Activated T-cell treated with anti-CD3 and anti-CD28 coated beads for 1 hour (primary cell): ENCODE results near the gene TAS1R1.
"Not testable (repeated sequence)": the region's sequence is repeated elsewhere in the genome, so short reads cannot be mapped to it uniquely, and the experiment has no call there.

Experiments
- DNase-seq: peaks from one replicate; pipeline ENCODE4 v3.0.0-alpha.2; 2020; ENCODE audit warnings: low read depth

The TAS1R1 gene

DNA sequence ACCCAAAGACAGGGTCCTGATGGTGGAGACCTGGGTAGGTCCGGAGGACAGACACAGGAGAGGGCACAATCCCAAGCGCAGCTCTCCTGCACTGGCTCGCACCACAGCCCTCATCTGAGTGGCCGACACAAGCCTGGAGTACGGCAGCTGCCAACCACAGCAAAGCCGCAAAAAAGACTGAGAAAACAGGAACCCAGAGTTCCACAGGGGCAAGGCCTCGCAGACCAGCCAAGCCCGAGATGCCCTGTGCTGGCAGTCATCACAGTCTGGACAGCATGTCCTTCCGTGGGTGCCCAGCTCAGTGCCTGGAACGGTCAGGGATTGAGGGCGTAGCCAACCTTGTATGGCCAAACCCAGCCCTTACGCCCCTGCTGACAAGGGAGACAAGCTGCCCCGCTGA lies 36.1 kb downstream of the TAS1R1 start:
- no peak for DNase-seq

DNA sequence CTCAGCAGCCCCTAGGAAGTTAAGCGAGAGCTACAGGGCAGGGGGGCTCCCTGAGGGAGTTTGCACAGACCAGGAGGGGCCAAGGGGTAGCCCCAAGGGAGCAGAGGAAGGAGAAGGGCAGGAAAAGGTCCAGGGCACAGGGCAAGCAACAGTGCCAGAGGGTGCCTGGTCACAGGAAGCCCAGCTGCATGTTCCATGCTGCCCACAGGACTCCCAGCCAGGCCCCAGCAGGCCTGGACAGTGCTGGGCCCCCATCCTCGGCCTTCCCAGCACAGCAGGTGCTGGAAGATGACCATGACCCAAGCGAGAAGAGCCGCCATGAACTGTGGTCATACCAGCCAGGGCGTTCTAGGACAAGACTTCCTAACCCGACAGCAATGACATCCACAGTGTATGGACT lies 36.5 kb downstream of the TAS1R1 start:
- no peak for DNase-seq

DNA sequence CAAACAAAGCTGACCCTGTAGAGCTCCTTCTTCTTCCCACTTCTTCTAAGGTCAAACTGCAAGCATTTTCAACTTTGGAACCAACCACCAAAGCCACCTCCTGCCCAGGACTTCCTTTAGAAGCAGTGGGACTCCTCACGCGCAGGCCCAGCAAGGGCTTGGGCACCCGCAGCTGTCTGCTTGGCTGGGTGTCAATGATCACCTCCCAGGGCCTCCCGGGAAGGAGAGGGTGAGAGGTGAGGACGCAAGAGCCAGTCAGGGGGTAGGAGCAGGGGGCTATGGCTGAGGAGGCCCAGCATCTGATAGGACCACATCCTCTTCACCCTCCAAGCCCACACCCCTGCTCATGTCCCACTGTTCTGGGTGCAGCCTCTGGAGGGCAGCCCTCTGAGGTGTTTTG lies 37.3 kb downstream of the TAS1R1 start:
- DNase-seq = no peak

DNA sequence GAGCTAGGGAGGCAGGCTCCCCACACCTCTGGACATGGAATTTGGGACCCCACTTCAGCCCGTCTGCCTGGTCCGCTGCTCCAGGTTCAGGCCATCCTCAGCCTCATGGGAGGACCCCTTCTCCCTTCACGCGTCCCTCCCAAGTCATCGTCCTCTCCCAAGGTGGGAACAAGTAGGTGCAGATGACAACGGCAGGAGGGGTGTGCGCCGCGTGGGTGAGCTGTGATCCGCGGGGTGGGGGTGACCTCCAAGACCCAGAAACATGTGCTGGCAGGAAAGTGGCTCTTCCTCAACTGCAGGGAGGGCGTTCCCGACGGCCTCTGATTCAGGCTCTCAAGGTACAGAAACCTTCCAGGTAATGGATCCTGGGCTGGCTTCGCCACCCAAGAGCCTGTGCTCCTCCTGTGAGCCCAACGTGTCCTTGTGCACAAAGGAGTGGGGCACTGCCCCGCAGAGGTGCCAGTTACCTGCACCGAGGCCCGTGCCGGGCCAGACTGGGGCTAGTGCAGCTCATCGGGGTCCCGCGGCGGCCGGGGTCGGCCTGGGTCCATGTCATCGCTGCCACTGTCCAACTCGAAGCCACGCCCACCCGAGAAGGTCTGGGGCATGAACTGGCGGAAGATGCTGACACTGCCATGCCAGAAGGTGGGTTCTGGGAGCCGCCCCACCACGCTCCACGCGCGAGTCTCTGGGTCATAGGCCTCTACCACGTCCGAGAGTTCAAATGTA lies 37.9 kb downstream of the TAS1R1 start:
- DNase-seq = no peak

DNA sequence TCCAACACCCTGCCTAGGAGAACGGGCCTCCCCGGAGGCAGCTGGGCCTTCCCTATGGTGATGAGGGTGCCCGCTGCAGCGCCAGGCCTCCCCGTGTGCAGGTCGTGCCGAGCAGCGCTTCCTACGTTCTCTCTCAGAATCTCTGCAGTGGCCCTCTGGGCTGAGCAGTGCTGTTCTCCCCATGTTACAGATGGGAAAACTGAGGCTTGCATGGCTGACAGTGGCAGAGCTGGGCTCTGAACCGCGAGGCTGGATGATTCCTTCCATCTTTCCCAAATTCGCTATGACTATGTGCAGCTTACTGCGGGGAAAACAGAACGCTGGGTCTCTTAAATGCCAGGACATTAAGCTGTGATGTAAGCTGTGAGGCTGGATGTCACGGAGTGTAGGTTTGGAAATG lies 38.7 kb downstream of the TAS1R1 start:
- no peak for DNase-seq

DNA sequence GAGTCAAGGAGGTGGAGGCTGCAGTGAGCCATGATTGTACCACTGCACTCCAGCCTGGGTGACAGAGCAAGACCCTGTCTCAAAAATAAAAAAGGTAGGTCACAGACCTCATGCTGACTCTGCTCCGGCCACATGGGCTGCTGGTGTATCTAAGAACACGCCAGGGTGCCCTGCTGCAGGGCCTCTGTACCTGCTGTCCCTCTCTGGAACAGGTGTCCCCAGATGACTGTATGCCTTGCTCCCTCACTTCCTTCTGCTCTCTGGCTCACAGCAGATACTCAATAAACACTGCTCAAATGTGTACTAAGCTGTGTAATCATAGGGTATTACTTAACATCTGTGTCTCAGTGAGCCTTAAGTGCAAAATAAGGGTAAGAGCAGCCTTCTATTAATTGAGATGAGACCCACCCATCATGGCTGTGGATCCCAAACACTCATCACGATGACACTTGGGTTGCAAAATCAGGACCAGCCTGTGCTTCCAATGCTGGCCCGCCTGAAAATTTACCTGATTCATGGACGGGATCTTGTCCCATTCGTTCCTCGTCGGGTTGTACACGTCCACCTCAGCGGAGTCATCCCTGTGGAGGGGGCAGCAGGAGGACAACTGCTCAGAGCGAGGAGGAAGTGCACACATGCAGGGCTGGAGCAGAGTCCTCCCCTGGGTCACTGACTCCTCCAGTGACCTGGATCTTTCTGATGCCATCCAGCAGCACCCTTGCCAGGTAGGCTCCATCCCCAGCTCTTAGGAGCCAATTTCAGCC lies 40.1 kb downstream of the TAS1R1 start:
- DNase-seq = no peak

DNA sequence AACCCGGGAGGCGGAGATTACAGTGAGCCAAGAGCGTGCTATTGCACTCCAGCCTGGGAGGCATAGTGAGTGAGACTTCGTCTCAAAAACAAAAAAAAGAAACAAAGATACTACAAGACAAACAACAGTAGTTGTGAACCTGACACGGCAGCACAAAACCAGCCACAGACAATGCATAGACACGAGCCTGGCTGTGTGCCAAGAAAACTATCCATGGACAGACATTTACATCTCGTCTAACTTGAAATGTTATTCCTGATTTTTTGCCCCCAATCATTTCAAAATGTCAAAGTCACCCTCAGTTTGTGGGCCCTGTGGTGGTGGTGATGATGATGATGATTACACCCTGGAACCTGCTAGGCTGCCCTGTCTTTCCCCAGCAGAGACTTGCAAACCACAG lies 41.2 kb downstream of the TAS1R1 start:
- DNase-seq = no peak

DNA sequence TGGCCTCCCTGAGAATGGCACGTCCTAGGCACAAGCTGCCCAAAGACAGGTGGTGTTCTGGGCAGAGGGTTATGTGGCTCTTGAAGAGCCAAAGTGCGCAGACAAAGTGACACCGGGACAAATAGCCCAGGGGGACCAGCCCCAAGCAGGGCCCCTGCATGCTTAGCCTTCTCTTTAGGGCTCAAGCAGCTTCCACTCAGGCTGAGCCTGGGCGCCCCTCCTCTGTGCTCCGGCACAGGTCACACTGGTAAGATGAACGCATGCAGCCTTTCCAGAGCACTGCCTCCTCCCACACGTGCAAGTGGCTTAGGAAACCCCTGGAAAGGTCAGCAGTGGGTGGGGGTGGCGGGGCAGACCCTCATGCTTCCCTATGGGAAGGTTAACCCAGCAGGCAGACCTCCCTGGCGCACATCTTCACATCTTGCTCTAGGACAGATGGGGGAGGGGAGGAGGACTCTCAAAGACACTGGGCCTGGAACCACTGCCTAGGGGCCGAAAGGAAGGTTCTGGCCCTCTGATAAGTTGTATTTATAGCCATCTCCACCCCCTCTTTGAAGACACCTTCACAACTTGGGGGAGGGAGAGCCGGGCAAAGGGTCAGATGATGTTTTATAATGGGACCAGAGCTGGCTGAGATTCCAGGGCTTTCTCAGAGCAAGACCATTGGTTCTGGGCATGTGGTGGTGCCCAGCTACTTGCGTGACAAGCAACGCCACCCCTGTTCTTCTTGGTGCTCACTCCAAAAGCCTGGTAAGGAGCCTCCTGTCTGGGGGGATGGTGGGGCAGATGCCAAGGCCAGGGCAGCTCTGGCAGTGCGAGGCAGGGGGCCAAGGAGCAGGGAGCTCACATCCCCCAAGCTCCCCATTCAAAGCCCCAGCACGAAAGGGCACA lies 42.0 kb downstream of the TAS1R1 start:
- no peak for DNase-seq

DNA sequence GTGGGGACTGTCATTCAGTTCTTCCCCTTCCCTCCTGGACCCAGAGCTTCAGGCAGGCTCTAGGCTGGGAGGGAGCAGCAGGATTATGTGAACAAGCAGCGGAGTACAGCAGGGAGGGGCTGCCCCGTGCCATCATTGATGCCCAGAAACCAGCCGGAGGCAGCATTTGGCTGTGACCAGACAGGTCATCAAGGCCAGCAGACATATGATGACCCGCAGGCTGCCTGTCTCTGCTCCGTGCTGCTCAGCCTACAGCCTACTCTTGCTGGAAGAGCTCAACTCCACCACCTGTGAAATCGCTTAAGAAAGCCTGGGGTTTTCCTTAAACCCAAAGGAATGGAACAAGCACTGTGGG lies 42.6 kb downstream of the TAS1R1 start:
- DNase-seq = no peak

DNA sequence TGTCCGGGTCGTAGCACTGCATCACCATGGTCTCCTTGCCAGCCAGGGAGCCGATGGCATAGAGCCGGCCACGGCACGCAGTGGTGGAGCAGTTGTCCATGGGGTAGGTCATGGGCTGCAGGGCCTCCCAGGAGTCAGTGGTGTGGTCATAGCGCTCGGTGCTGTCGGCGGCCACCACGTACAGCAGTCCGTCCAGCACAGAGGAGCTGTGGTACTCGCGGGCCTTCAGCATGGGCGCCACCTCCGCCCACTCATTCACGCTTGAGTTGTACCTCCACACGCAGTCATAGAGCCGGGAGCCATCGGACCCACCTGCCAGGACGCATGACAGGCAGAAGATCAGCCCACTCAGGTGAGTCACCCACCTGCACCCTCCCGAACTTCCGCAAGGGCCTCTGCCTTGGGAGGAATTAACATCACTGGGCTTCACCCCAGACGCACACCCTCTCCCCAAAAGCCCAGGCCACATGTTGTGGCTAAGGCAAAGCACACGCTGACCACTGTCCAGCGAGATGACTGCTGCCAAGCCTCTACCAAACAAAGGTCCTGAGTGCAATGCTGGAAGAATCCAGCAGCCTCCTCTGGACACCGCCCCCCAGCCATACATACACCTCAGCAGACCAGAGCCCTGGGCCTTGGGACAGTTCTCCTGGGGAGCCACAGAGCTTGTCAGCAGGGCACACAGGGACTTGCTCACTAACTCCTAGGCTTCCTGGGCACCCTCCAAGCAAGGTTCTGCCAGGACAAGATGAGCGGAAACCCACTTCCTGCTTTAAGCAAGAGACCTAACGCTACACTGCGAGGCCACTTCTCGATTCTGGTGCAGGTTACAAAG lies 44.3 kb downstream of the TAS1R1 start:
- peak; percentile 35 for DNase-seq

DNA sequence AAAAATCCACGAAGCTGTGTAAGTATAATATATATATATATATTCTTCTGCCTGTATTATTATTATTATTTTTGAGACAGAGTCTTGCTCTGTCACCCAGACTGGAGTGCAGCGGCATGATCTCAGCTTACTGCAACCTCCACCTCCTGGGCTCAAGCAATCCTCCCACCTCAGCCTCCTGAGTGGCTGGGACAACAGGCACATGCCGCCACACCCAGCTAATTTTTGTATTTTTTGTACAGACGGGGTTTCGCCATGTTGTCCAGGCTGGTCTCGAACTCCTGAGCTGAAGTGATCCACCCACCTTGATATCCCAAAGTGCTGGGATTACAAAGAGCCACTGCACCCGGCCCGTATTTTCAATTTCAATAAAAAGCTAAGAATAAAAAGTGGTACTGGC lies 44.9 kb downstream of the TAS1R1 start:
- DNase-seq = not testable (repeated sequence)

DNA sequence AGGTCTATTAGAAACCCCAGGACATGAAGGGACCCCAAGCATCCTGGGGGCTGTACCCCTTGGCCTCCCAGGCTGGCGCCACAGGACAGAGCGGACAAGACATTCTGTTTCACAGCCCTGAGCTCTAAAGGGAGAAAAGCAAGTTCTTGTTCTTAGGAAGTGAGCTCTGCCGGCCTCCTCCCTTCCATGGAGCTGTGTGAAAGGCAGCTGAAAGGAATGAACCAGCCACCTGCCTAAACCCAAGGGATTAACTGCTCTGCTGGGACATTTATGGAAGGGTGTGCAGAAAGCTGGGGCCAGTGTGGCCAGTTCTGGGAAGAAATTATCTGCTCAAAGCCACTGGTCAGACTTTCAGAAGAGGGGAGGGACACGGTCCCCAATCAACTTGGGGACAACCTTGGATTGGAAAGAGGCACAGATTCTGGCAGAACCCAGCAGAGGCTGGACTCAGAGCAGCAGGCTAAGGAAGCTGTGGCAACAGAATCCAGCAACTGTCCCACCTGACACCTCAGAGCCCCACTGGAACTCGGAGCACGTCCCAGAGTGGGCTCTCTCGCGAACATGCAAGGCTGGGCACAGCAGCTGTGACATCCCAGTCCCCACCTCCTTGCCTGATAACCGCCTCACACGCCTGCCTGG lies 45.4 kb downstream of the TAS1R1 start:
- no peak for DNase-seq

DNA sequence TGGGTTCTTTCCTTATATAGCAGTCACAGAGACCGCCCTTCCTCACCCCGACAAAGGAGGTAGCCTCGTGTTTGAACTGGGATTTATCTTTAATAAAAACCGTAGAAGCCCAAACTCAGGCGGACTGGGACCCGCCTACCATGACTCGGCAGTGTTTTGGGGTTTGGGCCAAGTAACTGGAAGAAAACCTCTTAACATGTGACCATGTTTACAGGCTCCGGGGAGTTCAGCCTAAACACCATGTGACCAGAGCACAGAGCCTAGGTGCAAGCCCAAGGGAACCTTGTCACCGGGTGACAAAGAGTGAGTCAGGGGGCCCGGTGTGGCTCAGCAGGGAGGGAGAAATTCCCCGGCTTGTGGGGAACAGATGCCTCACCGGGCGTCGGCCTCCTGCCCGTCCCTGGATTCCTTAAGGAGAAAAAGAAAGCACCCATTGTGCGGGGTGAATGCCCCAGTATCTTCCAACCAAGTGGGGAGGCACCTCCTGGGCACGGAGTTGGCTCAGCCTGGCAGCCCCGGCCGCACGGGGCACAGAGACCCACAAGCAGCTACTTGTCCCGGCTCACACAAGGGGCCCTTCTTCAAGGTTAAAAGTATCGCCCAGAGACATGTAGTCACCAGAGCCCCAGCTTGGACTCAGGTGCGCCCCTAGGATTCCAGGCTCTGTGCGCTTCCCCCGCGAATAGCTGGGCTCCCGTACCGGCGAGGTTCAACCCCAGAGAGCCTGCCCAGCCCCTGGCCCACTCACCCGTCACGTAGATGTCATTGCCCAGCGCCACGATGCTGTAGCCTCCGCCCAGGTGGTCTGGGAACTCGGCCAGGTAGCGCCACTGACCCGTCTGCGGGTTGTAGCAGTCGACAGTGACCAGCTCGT lies 46.2 kb downstream of the TAS1R1 start:
- peak; percentile 60 for DNase-seq

DNA sequence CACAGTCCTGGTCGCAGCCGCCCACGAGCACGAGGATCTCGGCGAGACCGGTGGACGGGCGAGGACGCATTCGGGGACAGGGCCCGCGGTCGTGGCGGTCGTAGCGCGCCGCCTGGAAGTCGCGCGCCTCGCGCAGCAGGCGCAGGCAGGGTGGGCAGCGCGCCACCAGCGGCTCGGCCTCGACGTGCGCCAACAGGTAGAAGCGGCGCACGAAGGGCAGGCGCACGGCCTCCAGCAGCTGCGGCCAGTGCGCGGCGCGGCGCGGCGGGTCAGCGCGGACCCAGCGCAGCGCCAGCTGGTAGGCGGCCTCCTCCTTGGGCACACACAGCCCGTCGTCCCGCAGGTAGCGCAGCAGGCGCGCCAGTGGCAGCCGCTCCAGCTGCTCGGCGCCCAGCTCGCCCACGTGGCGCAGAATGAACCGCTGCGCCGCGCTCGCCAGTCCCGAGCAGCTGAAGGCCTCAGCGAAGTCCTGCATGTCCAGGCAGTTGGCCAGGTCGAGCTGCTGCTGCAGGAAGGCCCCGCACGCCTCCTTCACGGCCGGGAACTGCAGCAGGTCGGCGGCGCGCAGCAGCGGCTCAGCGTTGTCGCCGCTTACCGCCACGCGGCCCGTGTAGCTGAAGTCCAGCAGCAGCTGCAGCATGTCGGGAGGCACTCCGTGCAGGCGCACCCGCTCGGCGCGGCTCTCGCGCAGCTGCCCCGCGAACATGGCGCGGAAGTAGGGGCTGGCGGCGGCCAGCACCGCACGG lies 47.0 kb downstream of the TAS1R1 start:
- no peak for DNase-seq

DNA sequence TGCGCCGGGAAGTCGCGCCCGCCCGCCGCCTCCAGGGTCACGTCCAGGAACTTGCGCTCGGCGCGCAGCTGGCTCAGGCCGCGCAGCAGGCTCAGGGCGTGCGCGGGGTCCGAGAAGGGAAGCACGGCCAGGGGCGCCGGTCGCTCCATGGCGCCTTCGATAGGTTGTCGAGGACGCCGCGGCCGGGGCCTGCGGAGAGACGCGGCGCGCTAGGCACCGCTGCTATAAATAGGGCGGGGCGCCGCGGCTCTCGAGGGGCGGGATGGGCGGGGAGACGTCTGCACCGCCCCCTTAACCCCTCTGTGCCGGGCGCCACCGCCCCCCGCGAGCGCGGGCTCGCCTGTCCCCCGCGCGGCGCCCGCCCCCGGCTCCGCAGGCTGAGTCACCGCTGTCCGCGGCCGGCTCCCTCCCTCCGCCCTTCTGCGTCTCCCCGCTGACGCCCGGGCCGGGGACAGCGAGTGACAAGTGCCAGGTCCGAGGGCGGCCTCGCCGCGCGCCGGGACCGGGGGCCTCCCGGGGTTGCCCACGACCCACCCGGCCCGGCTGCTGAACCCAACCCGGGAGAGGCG lies 47.6 kb downstream of the TAS1R1 start, which contains the start of gene KLHL21:
Gene KLHL21, minus strand, starts transcription at position 201 of the 569 bp plus-strand sequence. Its CDS starts 52 bp downstream, at position 149.
- peak; percentile 80 for DNase-seq

DNA sequence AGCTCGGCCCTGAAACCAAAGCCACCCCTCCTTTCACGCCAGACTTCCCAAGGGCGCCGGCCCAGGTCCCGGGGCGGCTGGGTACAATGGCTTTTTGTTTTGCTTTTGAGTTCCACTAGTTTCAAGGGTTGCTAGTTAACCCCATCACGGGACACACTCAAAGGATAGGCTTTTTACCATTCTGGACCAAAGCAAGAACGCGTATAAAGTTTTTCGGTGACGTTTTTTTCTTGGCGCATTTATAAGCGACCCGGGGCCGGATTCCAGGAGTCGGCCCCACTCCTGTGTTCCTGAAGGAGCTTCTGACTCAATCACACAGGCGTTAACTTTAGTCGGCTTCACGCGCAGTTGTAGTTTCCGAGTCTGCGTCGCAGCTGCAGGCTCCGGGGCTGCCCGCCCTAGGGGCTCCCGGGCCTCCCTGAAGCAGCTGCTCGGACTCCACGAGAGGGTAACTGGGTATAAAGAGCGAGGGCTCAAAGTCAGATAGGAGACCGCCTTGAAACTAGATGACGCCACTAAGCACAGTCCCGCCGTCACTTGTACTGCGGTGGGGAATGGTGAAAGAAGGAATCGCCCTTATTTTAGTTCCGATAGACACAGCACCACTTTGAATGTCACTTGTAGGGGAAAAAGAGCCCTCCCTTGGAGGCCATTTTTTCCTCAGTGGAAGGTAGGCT lies 48.3 kb downstream of the TAS1R1 start:
- peak; percentile 37 for DNase-seq

DNA sequence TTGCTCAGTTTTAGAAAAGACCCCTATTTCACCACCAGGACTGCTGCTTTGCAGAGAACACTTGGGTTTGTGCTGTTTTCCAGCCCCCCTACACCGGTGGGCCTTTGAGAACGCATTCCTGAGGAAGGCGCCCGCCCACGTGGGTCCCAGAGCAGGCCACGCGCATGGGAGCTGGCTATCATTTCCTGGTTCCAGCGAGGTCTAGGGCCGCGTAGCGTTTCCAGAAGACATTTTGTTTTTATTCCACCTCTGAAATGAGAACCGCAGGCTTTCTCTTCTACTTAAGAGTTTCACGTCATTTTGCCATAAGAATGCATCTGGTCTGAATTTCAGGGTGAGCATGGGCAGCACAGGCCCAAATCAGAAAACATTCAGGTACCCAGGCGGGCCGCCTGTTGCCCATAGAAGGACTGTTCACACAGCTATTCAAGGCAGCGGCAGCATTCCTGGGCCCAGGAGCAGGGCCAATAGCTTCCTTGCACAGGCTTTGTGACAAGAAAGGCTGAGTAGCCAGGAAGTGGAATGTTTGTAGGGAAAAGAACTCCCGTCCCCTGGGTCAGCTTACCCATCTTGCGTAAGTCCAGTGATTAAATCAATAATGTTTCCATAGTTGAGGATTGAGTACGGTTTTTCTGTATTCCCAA lies 48.9 kb downstream of the TAS1R1 start:
- peak; percentile 19 for DNase-seq
